Mesenchymal stem cell (in vitro differentiated cells and primary cell): ENCODE results near the gene VAV2.
A peak's percentile ranks its signal among the peaks of the same experiment; 100 is the strongest.

ENCODE experiments used
- DNase-seq: peaks from one replicate; pipeline ENCODE4 v3.0.0-alpha.2; 2013
- H2AFZ ChIP-seq: one replicate; pipeline ENCODE4 v1.6.1; 2013; ENCODE audit warnings: low read depth, mild to moderate bottlenecking, control low read depth, inconsistent platforms, low read length, moderate library complexity
- H2AK5ac ChIP-seq: 2 replicates; pipeline ENCODE4 v1.6.1; 2013; ENCODE audit warnings: low read length, moderate library complexity, mild to moderate bottlenecking, inconsistent platforms; ENCODE audit not compliant: severe bottlenecking
- H2BK120ac ChIP-seq: one replicate; pipeline ENCODE4 v1.6.1; 2013; ENCODE audit warnings: low read depth, mild to moderate bottlenecking, inconsistent platforms, low read length, moderate library complexity
- H2BK12ac ChIP-seq, 2 experiments: one replicate each; pipeline ENCODE4 v1.6.1; 2013; ENCODE audit warnings: inconsistent platforms in 2 of 2, low read length in 2 of 2, mild to moderate bottlenecking in 2 of 2, moderate library complexity in 2 of 2, control low read depth in 1 of 2
- H2BK15ac ChIP-seq: one replicate; pipeline ENCODE4 v1.6.1; 2013; ENCODE audit warnings: mild to moderate bottlenecking, low read depth, inconsistent platforms; ENCODE audit not compliant: poor library complexity, severe bottlenecking
- H2BK5ac ChIP-seq: 2 replicates; pipeline ENCODE4 v1.6.1; 2013; ENCODE audit warnings: low read depth, mild to moderate bottlenecking, low read length, control low read depth, inconsistent platforms; ENCODE audit not compliant: poor library complexity, severe bottlenecking
- H3K14ac ChIP-seq, 2 experiments: one replicate each; pipeline ENCODE4 v1.6.1; 2013; ENCODE audit warnings: inconsistent platforms in 2 of 2, low read length in 2 of 2, control low read depth in 1 of 2, mild to moderate bottlenecking in 1 of 2, moderate library complexity in 1 of 2
- H3K18ac ChIP-seq, 2 experiments: one replicate each; pipeline ENCODE4 v1.6.1; 2013; ENCODE audit warnings: inconsistent platforms in 2 of 2, low read length in 2 of 2, control low read depth in 1 of 2, low read depth in 1 of 2, mild to moderate bottlenecking in 1 of 2
- H3K23ac ChIP-seq, 2 experiments: one replicate each; pipeline ENCODE4 v1.6.1; 2013; ENCODE audit warnings: inconsistent platforms in 2 of 2, low read length in 2 of 2, mild to moderate bottlenecking in 2 of 2, moderate library complexity in 2 of 2, control low read depth in 1 of 2
- H3K27ac ChIP-seq: 2 replicates; pipeline ENCODE4 v1.5.1; 2013; ENCODE audit warnings: mild to moderate bottlenecking, moderate library complexity, low read length, control low read depth, inconsistent platforms; ENCODE audit not compliant: poor library complexity, severe bottlenecking
- H3K27me3 ChIP-seq, 2 experiments: 2 replicates each; pipeline versions ENCODE4 v1.6.1 to v1.7.0; 2013; ENCODE audit warnings: low read length in 2 of 2, mild to moderate bottlenecking in 2 of 2, moderate library complexity in 2 of 2, control low read depth in 1 of 2, inconsistent platforms in 1 of 2; ENCODE audit not compliant: control insufficient read depth in 1 of 2, insufficient read depth in 1 of 2
- H3K36me3 ChIP-seq, 2 experiments: 2 replicates each; pipeline versions ENCODE4 v1.6.1 to v1.7.0; 2013; ENCODE audit warnings: low read length in 2 of 2, control low read depth in 1 of 2, inconsistent platforms in 1 of 2, low read depth in 1 of 2, mild to moderate bottlenecking in 1 of 2; ENCODE audit not compliant: insufficient read depth in 2 of 2, control insufficient read depth in 1 of 2
- H3K4ac ChIP-seq, 2 experiments: one replicate each; pipeline ENCODE4 v1.6.1; 2013; ENCODE audit warnings: inconsistent platforms in 2 of 2, low read length in 2 of 2, mild to moderate bottlenecking in 2 of 2, moderate library complexity in 2 of 2, control low read depth in 1 of 2, low read depth in 1 of 2
- H3K4me1 ChIP-seq: 2 replicates; pipeline ENCODE4 v1.6.1; 2013; ENCODE audit warnings: low read depth, low read length, control low read depth; ENCODE audit not compliant: control insufficient read depth, insufficient read depth
- H3K4me2 ChIP-seq: 2 replicates; pipeline ENCODE4 v1.6.1; 2013; ENCODE audit warnings: low read length, mild to moderate bottlenecking, inconsistent platforms; ENCODE audit not compliant: poor library complexity, severe bottlenecking
- H3K4me3 ChIP-seq, 2 experiments: 2 replicates each; pipeline versions ENCODE4 v1.5.1 to v1.7.0; 2013; ENCODE audit warnings: low read length in 2 of 2, mild to moderate bottlenecking in 2 of 2, control low read depth in 1 of 2, low read depth in 1 of 2; ENCODE audit not compliant: insufficient read depth in 1 of 2
- H3K79me1 ChIP-seq: replicated peaks from 2 replicates; pipeline ENCODE4 v1.6.1; 2013; ENCODE audit warnings: mild to moderate bottlenecking, control low read depth, low read length, inconsistent platforms; ENCODE audit not compliant: poor library complexity, severe bottlenecking
- H3K9ac ChIP-seq: 2 replicates; pipeline ENCODE4 v1.7.0; 2013; ENCODE audit warnings: mild to moderate bottlenecking, low read length, moderate library complexity
- H3K9me3 ChIP-seq: 2 replicates; pipeline ENCODE4 v1.7.0; 2013; ENCODE audit warnings: mild to moderate bottlenecking, low read length; ENCODE audit not compliant: control insufficient read depth
- H4K8ac ChIP-seq: one replicate; pipeline ENCODE4 v1.6.1; 2013; ENCODE audit warnings: inconsistent platforms, mild to moderate bottlenecking, low read length, moderate library complexity
- H4K91ac ChIP-seq: one replicate; pipeline ENCODE4 v1.6.1; 2013; ENCODE audit warnings: mild to moderate bottlenecking, low read length, inconsistent platforms
- WGBS: methylation state at CpG from one replicate; pipeline ENCODE4 v1.1.7; 2013; ENCODE audit warnings: mixed read lengths; 5-methylcytosine and 5-hydroxymethylcytosine counted together

The VAV2 gene

DNA sequence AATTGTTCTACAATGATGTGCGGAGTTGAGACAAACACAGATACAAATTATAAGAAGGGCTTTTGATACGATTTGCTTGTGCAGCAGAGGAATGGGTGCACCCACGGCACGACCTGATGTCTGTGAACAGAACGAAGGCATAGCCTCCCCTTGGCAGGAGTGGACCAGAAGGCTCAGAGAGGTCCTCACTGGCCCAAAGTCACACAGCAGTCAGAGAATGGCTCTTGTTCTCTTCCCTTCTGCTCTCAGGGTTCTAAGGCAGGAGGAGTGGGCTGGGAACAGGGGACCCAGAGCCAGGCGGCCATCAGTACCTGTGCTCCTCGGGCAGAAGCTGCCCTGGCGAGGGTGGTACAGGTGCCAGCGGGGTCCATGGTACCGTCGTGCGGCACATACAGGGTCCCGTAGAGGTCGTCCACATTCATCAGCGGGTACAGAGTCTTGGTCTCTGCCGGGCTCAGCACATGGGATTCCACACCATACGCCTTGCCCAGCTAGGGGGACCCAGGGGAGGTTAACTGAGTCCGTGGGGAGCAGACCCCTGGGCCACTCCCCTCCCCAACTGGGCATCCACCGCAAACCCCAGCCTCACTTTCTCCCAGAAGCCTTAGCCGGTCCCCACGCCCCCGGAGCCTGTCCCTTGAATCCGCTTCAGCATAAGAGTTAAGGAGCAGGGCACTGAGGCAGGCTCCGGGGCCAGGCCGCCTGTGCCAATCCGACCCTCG, 261.0 kb downstream of the VAV2 start:
- no peak overlapping the region for H2AFZ ChIP-seq
- no peak overlapping the region for H3K18ac ChIP-seq
- H2BK12ac ChIP-seq: no peak overlapping the region
- no peak overlapping the region for H2BK15ac ChIP-seq
- H2BK120ac ChIP-seq: no peak overlapping the region
- no peak overlapping the region for H3K4me3 ChIP-seq
- 95% methylated on average over 27 of the region's 27 CpGs for WGBS
- H3K79me1 ChIP-seq: no peaks in the 10 kb centered on the region
- no peak for DNase-seq
- H3K36me3 ChIP-seq: no peaks in the 10 kb centered on the region
- H3K27me3 ChIP-seq: peaks cover 31 to 47% of the 10 kb centered on the region in 2 experiments
- H3K4me1 ChIP-seq: no peaks in the 10 kb centered on the region
- H4K8ac ChIP-seq: no peak overlapping the region
- H3K9ac ChIP-seq: no peak overlapping the region
- H3K4me2 ChIP-seq: no peak overlapping the region
- no peak overlapping the region for H2BK5ac ChIP-seq
- no peak overlapping the region for H3K23ac ChIP-seq
- no peak overlapping the region for H3K4ac ChIP-seq
- H3K27ac ChIP-seq: no peak overlapping the region
- no peak overlapping the region for H4K91ac ChIP-seq
- H2AK5ac ChIP-seq: no peak overlapping the region
- H3K9me3 ChIP-seq: no peaks in the 10 kb centered on the region
- no peak overlapping the region for H3K14ac ChIP-seq

DNA sequence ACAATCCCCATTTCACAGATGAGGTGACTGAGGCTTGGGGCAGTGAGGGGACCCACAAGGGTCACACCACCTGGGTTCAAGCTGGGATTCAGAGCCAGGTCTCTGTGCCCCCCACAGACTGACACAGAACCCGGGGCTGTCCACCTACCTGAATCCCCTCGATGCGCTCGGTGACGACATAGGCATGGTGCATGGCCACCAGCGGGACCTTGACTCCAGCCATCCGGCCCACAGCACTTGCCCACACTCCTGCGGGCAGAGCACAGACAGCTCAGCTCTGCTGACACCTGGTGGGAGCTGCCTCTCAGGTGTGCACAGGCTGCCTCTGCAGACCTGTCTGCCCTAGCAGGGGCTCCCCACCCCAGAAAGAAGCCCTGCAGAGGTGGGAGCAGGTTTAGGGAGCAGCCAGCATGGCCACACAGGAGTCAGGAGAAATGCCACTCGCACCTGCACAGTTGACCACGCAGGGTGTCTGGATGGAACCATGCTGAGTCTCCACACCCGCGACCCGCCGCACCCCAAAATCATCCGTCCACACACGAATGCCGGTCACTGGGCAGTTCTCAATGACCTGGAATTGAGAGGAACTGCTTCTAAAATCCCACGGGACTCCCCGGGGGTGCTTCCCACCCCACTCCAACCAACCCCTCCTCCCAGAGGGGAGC, 262.4 kb downstream of the VAV2 start:
- Histone ChIP-seq H4K8ac (no peak overlapping the region), H3K4me1 (no peaks in the 10 kb centered on the region), H3K27me3 (peaks cover 40 to 45% of the 10 kb centered on the region in 2 experiments), H2AFZ (no peak overlapping the region), H3K79me1 (no peaks in the 10 kb centered on the region), H2AK5ac (no peak overlapping the region), H2BK12ac (no peak overlapping the region), H2BK5ac (no peak overlapping the region), H3K9ac (no peak overlapping the region), H4K91ac (no peak overlapping the region), H3K4me3 (peak overlapping the region in 1 of 2 experiments; percentile 22), H3K18ac (no peak overlapping the region), H3K9me3 (no peaks in the 10 kb centered on the region), H3K36me3 (no peaks in the 10 kb centered on the region), H3K4me2 (no peak overlapping the region), H2BK120ac (no peak overlapping the region), H3K4ac (no peak overlapping the region), H3K27ac (no peak overlapping the region), H2BK15ac (no peak overlapping the region), H3K23ac (no peak overlapping the region), H3K14ac (no peak overlapping the region)
- 91% methylated on average over 19 of the region's 19 CpGs for WGBS
- DNase-seq: no peak

DNA sequence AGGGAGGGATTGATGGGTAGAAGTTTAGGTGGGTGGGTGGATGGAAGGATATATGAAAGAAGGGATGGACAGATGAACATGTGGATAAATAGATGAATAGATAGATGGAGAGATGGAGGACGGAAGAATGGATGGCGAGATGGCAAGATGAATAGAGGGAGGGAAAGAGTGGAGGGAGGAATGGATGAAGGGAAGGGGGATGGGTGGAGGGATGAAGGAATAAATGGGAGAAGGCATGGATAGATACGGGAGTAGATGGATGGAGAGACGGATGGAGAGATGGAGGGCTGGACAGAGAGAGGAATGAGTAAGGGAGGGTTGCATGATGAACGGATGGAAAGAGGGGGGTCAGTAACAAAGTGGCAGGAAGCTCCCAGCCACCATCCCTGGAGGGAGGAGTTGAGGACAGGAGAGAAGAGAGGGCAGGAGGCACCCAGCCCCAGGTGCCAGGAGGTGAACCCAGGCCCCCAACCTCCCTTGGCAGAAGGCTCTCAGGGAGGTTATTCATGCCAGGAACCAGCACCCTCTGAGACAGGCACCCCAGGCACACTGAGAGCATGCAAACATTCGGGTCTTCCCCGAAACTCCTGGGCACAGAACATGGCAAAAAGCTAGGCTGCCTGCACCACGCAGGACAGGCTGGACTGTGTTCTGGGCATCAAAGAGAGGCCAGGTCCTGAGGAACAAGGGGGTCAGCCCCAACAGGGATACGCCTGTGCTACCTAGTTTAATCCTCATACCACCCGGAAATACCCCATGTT, 263.1 kb downstream of the VAV2 start:
- H3K14ac ChIP-seq: no peak overlapping the region
- H3K36me3 ChIP-seq: no peaks in the 10 kb centered on the region
- H3K18ac ChIP-seq: no peak overlapping the region
- no peak overlapping the region for H2BK120ac ChIP-seq
- H4K8ac ChIP-seq: no peak overlapping the region
- no peak for DNase-seq
- no peak overlapping the region for H3K27ac ChIP-seq
- WGBS: 80% methylated on average over 10 of the region's 10 CpGs
- H3K4me3 ChIP-seq: no peak overlapping the region
- H2AFZ ChIP-seq: no peak overlapping the region
- H2BK15ac ChIP-seq: no peak overlapping the region
- no peak overlapping the region for H3K9ac ChIP-seq
- H3K4me1 ChIP-seq: no peaks in the 10 kb centered on the region
- H2AK5ac ChIP-seq: no peak overlapping the region
- H2BK12ac ChIP-seq: no peak overlapping the region
- no peaks in the 10 kb centered on the region for H3K9me3 ChIP-seq
- H3K23ac ChIP-seq: no peak overlapping the region
- H3K79me1 ChIP-seq: no peaks in the 10 kb centered on the region
- peaks cover 40 to 44% of the 10 kb centered on the region in 2 experiments for H3K27me3 ChIP-seq
- no peak overlapping the region for H4K91ac ChIP-seq
- no peak overlapping the region for H3K4ac ChIP-seq
- no peak overlapping the region for H2BK5ac ChIP-seq
- H3K4me2 ChIP-seq: no peak overlapping the region

DNA sequence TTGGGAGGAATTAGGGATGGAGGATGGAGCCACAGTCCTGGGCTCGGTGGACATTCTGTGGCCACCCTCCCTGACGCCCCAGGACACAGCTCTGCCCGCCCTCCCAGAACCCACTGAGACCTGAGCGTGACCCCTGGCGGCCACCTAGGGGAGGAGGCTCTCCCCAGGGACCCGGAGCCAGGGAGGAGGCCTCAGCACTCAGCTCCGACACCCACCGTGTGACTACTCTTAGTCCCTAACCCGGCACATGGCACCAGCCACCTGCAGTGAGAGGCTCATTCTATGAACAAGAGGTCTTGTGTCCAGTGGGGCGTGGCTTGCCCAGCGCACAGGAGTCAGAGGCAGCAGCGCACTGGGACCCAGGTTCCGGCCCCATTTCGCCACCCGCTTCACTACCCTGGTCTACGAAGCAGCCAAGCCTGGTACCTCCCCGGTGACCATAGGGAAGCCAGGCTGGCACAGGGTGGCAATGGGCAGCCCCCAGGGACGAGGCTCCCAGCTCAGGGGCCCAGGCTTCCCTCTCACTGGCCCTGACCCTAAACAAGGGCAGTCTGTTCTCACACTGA, 264.2 kb downstream of the VAV2 start:
- no peak overlapping the region for H2BK15ac ChIP-seq
- H2BK120ac ChIP-seq: no peak overlapping the region
- no peak overlapping the region for H4K8ac ChIP-seq
- H3K4me1 ChIP-seq: no peaks in the 10 kb centered on the region
- no peak overlapping the region for H3K4me3 ChIP-seq
- H3K14ac ChIP-seq: no peak overlapping the region
- H4K91ac ChIP-seq: no peak overlapping the region
- no peak overlapping the region for H3K4me2 ChIP-seq
- no peaks in the 10 kb centered on the region for H3K79me1 ChIP-seq
- H3K23ac ChIP-seq: no peak overlapping the region
- H3K27ac ChIP-seq: no peak overlapping the region
- no peak overlapping the region for H3K18ac ChIP-seq
- H2AFZ ChIP-seq: no peak overlapping the region
- H2AK5ac ChIP-seq: no peak overlapping the region
- no peak overlapping the region for H2BK5ac ChIP-seq
- H2BK12ac ChIP-seq: no peak overlapping the region
- no peak overlapping the region for H3K4ac ChIP-seq
- WGBS: 90% methylated on average over 18 of the region's 18 CpGs
- no peaks in the 10 kb centered on the region for H3K9me3 ChIP-seq
- H3K9ac ChIP-seq: no peak overlapping the region
- DNase-seq: no peak
- H3K27me3 ChIP-seq: peaks cover 40 to 42% of the 10 kb centered on the region in 2 experiments
- H3K36me3 ChIP-seq: no peaks in the 10 kb centered on the region
